ENCODE data around the gene SMYD3. TPM values are rescaled to one million over a fixed set of nuclear protein-coding genes. Genes with fewer than 3 reads are reported as not detected.

The SMYD3 gene
- total and polyA plus RNA-seq, 2 donors (not counting 3 experiments of a cell fraction or from before 2014, with no cell fraction given), result 16.0 to 32.1 TPM

GRCh38 chr1:246517391-246517790, 10.3 kb upstream of the SMYD3 start:
- POLR2A ChIA-PET, result no interaction called here
- no peak for FAIRE-seq
- H3K9me1 ChIP-seq (replicated peaks; ENCODE audit: control insufficient read depth, extremely low read depth, insufficient read depth, low read length), result no peaks in the 10 kb centered on the region
- H3K27ac ChIP-seq (ENCODE audit: insufficient read depth, low read depth, low read length), result no peak overlapping the region
- no peak for DNase-seq (ENCODE audit: low read depth, low spot score)
- no peaks in the 10 kb centered on the region for H4K20me1 ChIP-seq (replicated peaks; ENCODE audit: control insufficient read depth, extremely low read depth, insufficient read depth, low read length)
- H3K4me1 ChIP-seq (ENCODE audit: control insufficient read depth, extremely low read depth, insufficient read depth, low read length), result no peaks in the 10 kb centered on the region
- TF ChIP-seq EZH2 (IDR thresholded peaks at IDR 0.05; ENCODE audit: borderline replicate concordance, low read depth, low read length, severe bottlenecking), result no peak
- no peak for TF ChIP-seq FOS (IDR thresholded peaks at IDR 0.05; ENCODE audit: borderline replicate concordance, insufficient read depth, low read length)
- no peak for TF ChIP-seq GATA2 (IDR thresholded peaks at IDR 0.05; ENCODE audit: insufficient read depth, insufficient read length, low read depth, low read length)
- no peak for TF ChIP-seq CTCF (IDR thresholded peaks at IDR 0.05; ENCODE audit: extremely low read depth in 1 of 2, insufficient read depth in 1 of 2, low read depth in 1 of 2, low read length in 2 of 2)
- no peak for TF ChIP-seq JUN (IDR thresholded peaks at IDR 0.05; ENCODE audit: borderline replicate concordance, insufficient read depth, insufficient read length, low read depth)
- TF ChIP-seq POLR2A (IDR thresholded peaks at IDR 0.05; ENCODE audit: low read depth, low read length), result no peak
- TF ChIP-seq MYC (IDR thresholded peaks at IDR 0.05; ENCODE audit: low read depth, low read length), result no peak
- TF ChIP-seq MAX (IDR thresholded peaks at IDR 0.05; ENCODE audit: insufficient read depth, insufficient read length), result no peak
- no peak for TF ChIP-seq POLR2AphosphoS5 (IDR thresholded peaks at IDR 0.05; ENCODE audit: insufficient read depth, low read depth, low read length)
- H3K9ac ChIP-seq (replicated peaks; ENCODE audit: extremely low read depth, insufficient read depth, low read length), result no peak overlapping the region
- dilution Hi-C loops (cut with MboI; ENCODE audit: extremely low pct_ligation_motif_present, low sequenced_read_pairs), result no loop called here
- no peaks in the 10 kb centered on the region for H3K27me3 ChIP-seq (ENCODE audit: control insufficient read depth in 2 of 2, insufficient read depth in 2 of 2, low read length in 2 of 2)
- no peak overlapping the region for H3K4me2 ChIP-seq (ENCODE audit: insufficient read depth, low read length)
- no peaks in the 10 kb centered on the region for H3K36me3 ChIP-seq (ENCODE audit: control insufficient read depth in 2 of 2, extremely low read depth in 1 of 2, insufficient read depth in 2 of 2, low read length in 2 of 2)
- no peak overlapping the region for H2AFZ ChIP-seq (ENCODE audit: low read depth, low read length)
- H3K9me3 ChIP-seq (replicated peaks; ENCODE audit: control insufficient read depth, insufficient read depth, low read length), result peaks cover 4% of the 10 kb centered on the region
- BruUV-seq (replicated peaks), result no TSS peak
- no peak overlapping the region for H3K4me3 ChIP-seq (replicated peaks in 1 of 3; ENCODE audit: insufficient read depth in 1 of 3, low read depth in 1 of 3, low read length in 3 of 3)
- CTCF ChIA-PET, result interaction anchor here (0.9 kb wide), 1 partner anchor 13 kb away, joined by 4 read pairs; no protein-coding TSS in a partner anchor
- H3K79me2 ChIP-seq (ENCODE audit: control insufficient read depth, insufficient read depth, low read length), result no peaks in the 10 kb centered on the region
- intact Hi-C loops (cut with micrococcal nuclease), result no loop called here
